Vagina (tissue), 2 donors: ENCODE data around the gene COLQ.

Experiments
- CTCF ChIP-seq, 3 experiments: fragments of 450-650 bp in 2 of 3; fragments of 200-600 bp in 1 of 3; sonication (generic) in 1 of 3; IDR thresholded peaks; one replicate each; pipeline ENCODE4 v1.5.1; 2017 to 2019; ENCODE audit warnings: antibody characterized with exemption in 3 of 3, mild to moderate bottlenecking in 2 of 3, moderate library complexity in 2 of 3
- POLR2A ChIP-seq, 2 donors: fragments of 450-650 bp; IDR thresholded peaks; one replicate each; pipeline ENCODE4 v1.6.1; 2017; ENCODE audit warnings: antibody characterized with exemption in 2 of 2, mild to moderate bottlenecking in 2 of 2, moderate library complexity in 2 of 2
- POLR2AphosphoS5 ChIP-seq, 2 donors: sonication (generic); formaldehyde crosslinking; IDR thresholded peaks; one replicate each; pipeline ENCODE4 v1.9.0; 2017; ENCODE audit warnings: antibody characterized with exemption in 2 of 2, mild to moderate bottlenecking in 2 of 2, low read depth in 1 of 2; ENCODE audit not compliant: insufficient read depth in 1 of 2

- TF ChIP-seq CTCF (IDR thresholded peaks at IDR 0.05) (no peak), POLR2AphosphoS5 (IDR thresholded peaks at IDR 0.05; ENCODE audit: insufficient read depth in 1 of 2, low read depth in 1 of 2) (no peak), POLR2A (IDR thresholded peaks at IDR 0.05) (no peak)
These were observed 18.9 kb downstream of the COLQ start for GRCh38 chr3:15502616-15503015.
